22Rv1 (cell line): ENCODE measurements around the gene RNF213.

ENCODE experiments used
- ZFX ChIP-seq: fragments of 450-650 bp; IDR thresholded peaks from 2 replicates; pipeline ENCODE4 v1.6.1; 2017; ENCODE audit warnings: antibody characterized with exemption, borderline replicate concordance
- TF ChIP-seq, protein P1 (sequence below): fragments of 450-650 bp; IDR thresholded peaks from 2 replicates; pipeline ENCODE4 v1.5.1; 2017; ENCODE audit warnings: mild to moderate bottlenecking

DNA sequence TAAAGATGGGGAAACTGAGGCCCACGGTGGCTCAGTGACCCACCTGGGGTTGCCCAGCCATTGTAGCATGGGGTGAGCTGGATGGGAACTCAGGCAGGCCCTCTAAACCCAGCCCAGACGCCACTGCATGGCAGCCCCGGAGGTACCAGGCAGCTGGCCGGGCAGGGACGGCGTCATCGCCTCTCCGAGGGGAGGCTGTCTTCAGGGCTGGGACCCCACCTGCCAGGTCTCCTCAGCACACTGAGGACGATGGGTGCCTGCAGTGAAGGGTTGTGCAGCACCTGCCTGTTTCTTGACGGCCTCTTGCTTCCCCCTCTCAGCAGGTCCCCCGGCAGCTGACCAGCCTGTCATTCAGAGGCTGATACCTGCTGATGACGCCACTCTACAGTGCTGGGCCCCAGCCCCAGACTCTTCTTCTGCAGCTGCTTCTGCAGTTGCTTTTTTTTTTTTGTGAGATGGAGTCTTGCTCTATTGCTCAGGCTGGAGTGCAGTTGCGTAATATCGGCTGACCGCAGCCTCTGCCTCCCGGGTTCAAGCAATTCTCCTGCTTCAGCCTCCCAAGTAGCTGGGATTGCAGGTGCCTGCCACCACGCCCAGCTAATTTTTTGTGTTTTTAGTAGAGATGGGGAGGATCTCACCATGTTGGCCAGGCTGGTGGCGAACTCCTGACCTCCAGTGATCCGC, 24.7 kb downstream of the RNF213 start:
- TF ChIP-seq, protein P1, sequence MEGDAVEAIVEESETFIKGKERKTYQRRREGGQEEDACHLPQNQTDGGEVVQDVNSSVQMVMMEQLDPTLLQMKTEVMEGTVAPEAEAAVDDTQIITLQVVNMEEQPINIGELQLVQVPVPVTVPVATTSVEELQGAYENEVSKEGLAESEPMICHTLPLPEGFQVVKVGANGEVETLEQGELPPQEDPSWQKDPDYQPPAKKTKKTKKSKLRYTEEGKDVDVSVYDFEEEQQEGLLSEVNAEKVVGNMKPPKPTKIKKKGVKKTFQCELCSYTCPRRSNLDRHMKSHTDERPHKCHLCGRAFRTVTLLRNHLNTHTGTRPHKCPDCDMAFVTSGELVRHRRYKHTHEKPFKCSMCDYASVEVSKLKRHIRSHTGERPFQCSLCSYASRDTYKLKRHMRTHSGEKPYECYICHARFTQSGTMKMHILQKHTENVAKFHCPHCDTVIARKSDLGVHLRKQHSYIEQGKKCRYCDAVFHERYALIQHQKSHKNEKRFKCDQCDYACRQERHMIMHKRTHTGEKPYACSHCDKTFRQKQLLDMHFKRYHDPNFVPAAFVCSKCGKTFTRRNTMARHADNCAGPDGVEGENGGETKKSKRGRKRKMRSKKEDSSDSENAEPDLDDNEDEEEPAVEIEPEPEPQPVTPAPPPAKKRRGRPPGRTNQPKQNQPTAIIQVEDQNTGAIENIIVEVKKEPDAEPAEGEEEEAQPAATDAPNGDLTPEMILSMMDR = no peak
- TF ChIP-seq ZFX = no peak
